Testis (tissue), 3 donors: Measurements from ENCODE around the gene SLAMF8. TPM values are rescaled to one million over a fixed set of nuclear protein-coding genes. Genes with fewer than 3 reads are reported as not detected.

Experiments used
- DNase-seq: peaks from one replicate; pipeline ENCODE4 v3.0.0-alpha.2; 2019
- H3K27ac ChIP-seq, 2 donors: fragments of 200-600 bp; sonication (generic); one replicate each; pipeline ENCODE4 v1.5.1; 2019
- H3K27me3 ChIP-seq: fragments of 200-600 bp; sonication (generic); one replicate; pipeline ENCODE4 v1.5.1; 2019
- H3K36me3 ChIP-seq: fragments of 200-600 bp; sonication (generic); one replicate; pipeline ENCODE4 v1.5.1; 2017; ENCODE audit warnings: low read depth; ENCODE audit errors: missing control alignments
- H3K4me1 ChIP-seq: fragments of 200-600 bp; sonication (generic); one replicate; pipeline ENCODE4 v1.5.1; 2019
- H3K4me3 ChIP-seq, 2 donors: fragments of 200-600 bp; sonication (generic); one replicate each; pipeline ENCODE4 v1.5.1; 2017 to 2019
- H3K9me3 ChIP-seq: fragments of 200-600 bp; sonication (generic); one replicate; pipeline ENCODE4 v1.5.1; 2017
- CTCF ChIP-seq, 3 experiments: fragments of 450-650 bp in 2 of 3; fragments of 200-600 bp in 1 of 3; sonication (generic) in 1 of 3; IDR thresholded peaks; one replicate each; pipeline ENCODE4 v1.5.1; 2016 to 2019; ENCODE audit warnings: antibody characterized with exemption in 3 of 3, mild to moderate bottlenecking in 2 of 3, moderate library complexity in 1 of 3
- POLR2A ChIP-seq: fragments of 450-650 bp; IDR thresholded peaks from one replicate; pipeline ENCODE4 v1.6.1; 2017; ENCODE audit warnings: antibody characterized with exemption, mild to moderate bottlenecking, moderate library complexity
- WGBS, 2 donors: methylation state at CpG; one replicate each; pipeline ENCODE4 v1.1.5; 2018; 5-methylcytosine and 5-hydroxymethylcytosine counted together
- intact Hi-C: fragments of 100-400 bp; cut with DNase I; formaldehyde crosslinking; loops from one replicate; pipeline ENCODE4 v1.15.1; 2023; ENCODE audit warnings: low total_unique reads
- polyA plus RNA-seq: library from polyadenylated mRNA; stranded (reverse); fragments of 350-450 nt; fragmentation: Illumina TruSeq; extraction: RNeasy Lipid Tissue Mini Kit (QIAGEN cat#74804); gene quantifications from one replicate; pipeline ENCODE4 v1.2.3, GENCODE V29; 2014; ENCODE audit warnings: low read depth, low replicate concordance; ENCODE audit not compliant: insufficient read depth
- total RNA-seq, 2 donors: library from RNA; depleted of rRNA; stranded (reverse); fragments of >200 nt; gene quantifications; one replicate each; pipeline ENCODE4 v1.2.3, GENCODE V29; 2016

Gene SLAMF8
- total and polyA plus RNA-seq, 3 donors from 2014 or later, result 0.47 to 5.3 (median 0.74) TPM

GRCh38 chr1:159827102-159827490, 423 bp downstream of the SLAMF8 start:
- Histone ChIP-seq H3K27me3 (no peaks in the 10 kb centered on the region), H3K4me3 (no peak overlapping the region), H3K9me3 (no peaks in the 10 kb centered on the region), H3K27ac (no peak overlapping the region), H3K4me1 (no peaks in the 10 kb centered on the region), H3K36me3 (no peaks in the 10 kb centered on the region)
- DNase-seq, result no peak
- WGBS, 2 donors, result 87 to 90% methylated on average over 6 of the region's 6 CpGs
- intact Hi-C loops, result no loop called here
- no peak for TF ChIP-seq POLR2A
- TF ChIP-seq CTCF (IDR thresholded peaks at IDR 0.05), result no peak

- H3K4me3 ChIP-seq, result no peak overlapping the region
Observed at GRCh38 chr1:159827549-159827948, 876 bp downstream of the SLAMF8 start.

DNA sequence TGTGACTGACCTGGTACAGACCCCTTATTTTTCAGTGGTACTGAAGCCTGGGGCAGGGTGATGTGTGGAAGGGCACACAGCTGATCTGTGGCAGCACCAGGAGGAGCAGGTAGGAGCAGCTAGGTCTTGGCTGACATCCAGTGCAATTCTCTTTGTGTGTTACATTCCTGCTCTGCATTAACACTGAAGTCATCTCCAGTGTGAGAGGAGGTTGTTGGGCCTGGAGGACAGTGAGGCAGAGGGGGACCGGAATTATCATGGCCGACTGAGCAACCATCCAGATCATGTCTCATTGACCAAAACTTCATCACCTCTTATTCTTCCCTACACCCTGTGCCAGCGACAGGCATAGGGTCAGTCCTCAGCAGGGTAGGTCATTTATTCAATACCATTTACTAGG, 1.5 kb downstream of the SLAMF8 start:
- H3K4me1 ChIP-seq, result no peaks in the 10 kb centered on the region
- TF ChIP-seq CTCF (IDR thresholded peaks at IDR 0.05) (no peak), POLR2A (no peak)
- no peak overlapping the region for H3K4me3 ChIP-seq
- no peaks in the 10 kb centered on the region for H3K36me3 ChIP-seq
- WGBS, 2 donors, result 73 to 98% methylated on average over 3 of the region's 3 CpGs
- H3K27ac ChIP-seq, result no peak overlapping the region
- intact Hi-C loops, result no loop called here
- no peaks in the 10 kb centered on the region for H3K27me3 ChIP-seq
- no peak for DNase-seq
- H3K9me3 ChIP-seq, result no peaks in the 10 kb centered on the region

More at GRCh38 chr1:159827549-159827948, 876 bp downstream of the SLAMF8 start:
- Histone ChIP-seq H3K27me3 (no peaks in the 10 kb centered on the region), H3K4me1 (no peaks in the 10 kb centered on the region), H3K9me3 (no peaks in the 10 kb centered on the region), H3K27ac (no peak overlapping the region), H3K36me3 (no peaks in the 10 kb centered on the region)
- intact Hi-C loops, result no loop called here
- no peak for DNase-seq
- TF ChIP-seq CTCF (IDR thresholded peaks at IDR 0.05) (no peak), POLR2A (no peak)
- WGBS, 2 donors, result 98 to 99% methylated on average over 3 of the region's 3 CpGs

DNA sequence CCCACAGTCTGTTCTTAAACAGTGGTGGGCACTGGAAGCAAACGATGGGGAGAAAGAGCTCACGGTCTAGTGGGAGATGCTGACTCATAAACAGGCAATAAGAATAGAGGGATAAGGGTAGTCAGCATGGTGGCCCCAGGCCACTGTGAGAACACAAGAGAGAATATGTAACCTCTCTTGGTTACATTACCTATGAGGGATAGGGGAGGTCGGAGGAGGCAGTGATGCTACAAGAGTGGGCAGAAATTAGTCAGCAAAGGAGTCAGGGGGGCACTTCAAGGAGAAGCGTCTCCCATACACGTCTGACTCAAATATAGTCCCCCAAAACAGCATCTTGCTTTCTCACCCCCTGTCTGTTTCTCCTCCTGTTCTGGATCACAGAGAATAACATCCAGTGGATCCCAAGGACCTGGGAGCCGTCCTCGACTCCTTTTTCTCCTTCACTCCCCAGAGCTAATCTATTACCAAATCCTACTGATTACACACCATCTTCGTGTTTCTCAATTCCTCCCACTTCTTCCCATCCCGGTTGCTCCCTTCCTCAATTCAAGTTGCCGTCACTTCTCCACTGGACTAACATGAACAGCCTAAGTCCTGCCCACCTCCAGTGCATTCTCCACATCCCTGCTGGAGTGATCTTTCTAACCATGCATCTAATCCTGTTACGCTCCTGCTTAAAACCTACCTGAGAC, 2.1 kb downstream of the SLAMF8 start:
- H3K27ac ChIP-seq, result no peak overlapping the region
- DNase-seq, result no peak
- intact Hi-C loops, result no loop called here
- 85 to 89% methylated on average over 11 of the region's 11 CpGs for WGBS, 2 donors
- TF ChIP-seq POLR2A (no peak), CTCF (IDR thresholded peaks at IDR 0.05) (no peak)
- no peaks in the 10 kb centered on the region for H3K4me1 ChIP-seq
- H3K4me3 ChIP-seq, result no peak overlapping the region
- H3K27me3 ChIP-seq, result no peaks in the 10 kb centered on the region
- H3K9me3 ChIP-seq, result no peaks in the 10 kb centered on the region
- H3K36me3 ChIP-seq, result no peaks in the 10 kb centered on the region

GRCh38 chr1:159829273-159829634, 2.6 kb downstream of the SLAMF8 start:
- Histone ChIP-seq H3K9me3 (no peaks in the 10 kb centered on the region), H3K36me3 (no peaks in the 10 kb centered on the region), H3K27ac (no peak overlapping the region), H3K27me3 (no peaks in the 10 kb centered on the region), H3K4me3 (no peak overlapping the region), H3K4me1 (no peaks in the 10 kb centered on the region)
- TF ChIP-seq POLR2A, result no peak
- peak in 2 of 3 experiments; percentile 21 to 36 for TF ChIP-seq CTCF (IDR thresholded peaks at IDR 0.05)
- DNase-seq, result peak; percentile 59
- WGBS, 2 donors, result 48 to 67% methylated on average over 3 of the region's 3 CpGs
- intact Hi-C loops, result no loop called here
